IMR-90 (cell line): ENCODE data around the gene ZNF827. TPM values are rescaled to one million over a fixed set of nuclear protein-coding genes. Genes with fewer than 3 reads are reported as not detected.

Experiments
- ATAC-seq: fragments of 200-7000 bp; cut with Tn5 transposase; 2 replicates; pipeline ENCODE4 v1.9.1; 2020; ENCODE audit warnings: low read depth, mild to moderate bottlenecking, moderate library complexity
- BruUV-seq: library from RNA; stranded (reverse); fragments of 400-500 nt; replicated peaks from 2 replicates; lab custom pipeline; 2021; lab: Mats Ljungman, UMichigan
- CTCF ChIA-PET: fragments of 300-600 bp; formaldehyde crosslinking; extraction: SDS; loops from one replicate; lab custom pipeline; 2021; ENCODE audit warnings: antibody characterized with exemption; lab: Yijun Ruan, JAX
- POLR2A ChIA-PET: fragments of 300-600 bp; sonication (Branson Sonifier 250); formaldehyde crosslinking; loops from one replicate; lab custom pipeline; 2022; ENCODE audit warnings: antibody characterized with exemption; ENCODE audit not compliant: unreplicated experiment; lab: Charles Lee
- DNase-seq: peaks from one replicate; pipeline ENCODE4 v3.0.0; 2013
- H2AFZ ChIP-seq: replicated peaks from 2 replicates; pipeline ENCODE3; 2013; ENCODE audit warnings: low read length, mild to moderate bottlenecking; ENCODE audit not compliant: poor library complexity
- H2AK5ac ChIP-seq: 2 replicates; pipeline ENCODE4 v1.6.1; 2013; ENCODE audit warnings: low read depth, low read length, inconsistent platforms
- H2AK9ac ChIP-seq: replicated peaks from 2 replicates; pipeline ENCODE3; 2013; ENCODE audit warnings: mild to moderate bottlenecking, low read depth, low read length, moderate library complexity; ENCODE audit not compliant: poor library complexity
- H2BK120ac ChIP-seq: 2 replicates; pipeline ENCODE4 v1.6.1; 2013; ENCODE audit warnings: low read depth, low read length, inconsistent platforms
- H2BK15ac ChIP-seq: 3 replicates; pipeline ENCODE4 v1.6.1; 2013; ENCODE audit warnings: low read depth, low read length, inconsistent platforms
- H2BK20ac ChIP-seq: 2 replicates; pipeline ENCODE4 v1.6.1; 2013; ENCODE audit warnings: low read depth, mild to moderate bottlenecking, inconsistent platforms, low read length, moderate library complexity
- H2BK5ac ChIP-seq: 2 replicates; pipeline ENCODE4 v1.6.1; 2013; ENCODE audit warnings: mild to moderate bottlenecking, low read depth, low read length, inconsistent platforms; ENCODE audit not compliant: poor library complexity, severe bottlenecking
- H3K14ac ChIP-seq: replicated peaks from 2 replicates; pipeline ENCODE4 v1.6.1; 2013; ENCODE audit warnings: low read depth, low read length, inconsistent platforms
- H3K18ac ChIP-seq: 2 replicates; pipeline ENCODE4 v1.6.1; 2013; ENCODE audit warnings: low read depth, low read length, control low read depth
- H3K23ac ChIP-seq: 2 replicates; pipeline ENCODE4 v1.6.1; 2013; ENCODE audit warnings: low read depth, low read length, inconsistent platforms
- H3K27ac ChIP-seq: 2 replicates; pipeline ENCODE4 v1.5.1; 2013; ENCODE audit warnings: mild to moderate bottlenecking, control low read depth, low read length; ENCODE audit not compliant: insufficient read depth
- H3K27me3 ChIP-seq: 2 replicates; pipeline ENCODE4 v1.6.1; 2013; ENCODE audit warnings: low read length; ENCODE audit not compliant: control insufficient read depth, insufficient read depth
- H3K36me3 ChIP-seq: 2 replicates; pipeline ENCODE4 v1.6.1; 2013; ENCODE audit warnings: low read length, mixed read lengths; ENCODE audit not compliant: control insufficient read depth, insufficient read depth
- H3K4ac ChIP-seq: 2 replicates; pipeline ENCODE4 v1.6.1; 2013; ENCODE audit warnings: low read depth, low read length, inconsistent platforms
- H3K4me1 ChIP-seq: 2 replicates; pipeline ENCODE4 v1.6.1; 2013; ENCODE audit warnings: low read length, mixed read lengths; ENCODE audit not compliant: control insufficient read depth, insufficient read depth
- H3K4me2 ChIP-seq: 2 replicates; pipeline ENCODE4 v1.6.1; 2013; ENCODE audit warnings: low read depth, mild to moderate bottlenecking, control low read depth, low read length, moderate library complexity
- H3K4me3 ChIP-seq: 2 replicates; pipeline ENCODE4 v1.5.1; 2013; ENCODE audit warnings: low read depth, mild to moderate bottlenecking, control low read depth, low read length, moderate library complexity; ENCODE audit not compliant: insufficient read depth
- H3K56ac ChIP-seq: 2 replicates; pipeline ENCODE4 v1.6.1; 2013; ENCODE audit warnings: low read length, inconsistent platforms; ENCODE audit not compliant: insufficient read depth; ENCODE audit errors: extremely low read depth
- H3K79me1 ChIP-seq, 2 experiments: 2 replicates each; pipeline ENCODE4 v1.6.1; 2013; ENCODE audit warnings: low read length in 2 of 2, inconsistent platforms in 1 of 2, low read depth in 1 of 2
- H3K9ac ChIP-seq: 2 replicates; pipeline ENCODE4 v1.6.1; 2013; ENCODE audit warnings: low read depth, low read length, control low read depth
- H3K9me1 ChIP-seq: 2 replicates; pipeline ENCODE4 v1.6.1; 2013; ENCODE audit warnings: low read length, inconsistent platforms; ENCODE audit not compliant: insufficient read depth
- H3K9me3 ChIP-seq: 2 replicates; pipeline ENCODE4 v1.6.1; 2013; ENCODE audit warnings: low read length; ENCODE audit not compliant: control insufficient read depth, insufficient read depth
- H4K20me1 ChIP-seq: 2 replicates; pipeline ENCODE4 v1.6.1; 2013; ENCODE audit warnings: low read length, inconsistent platforms; ENCODE audit not compliant: insufficient read depth
- H4K5ac ChIP-seq: 2 replicates; pipeline ENCODE4 v1.6.1; 2013; ENCODE audit warnings: mild to moderate bottlenecking, low read depth, low read length, control low read depth
- H4K8ac ChIP-seq, 2 experiments: 2 replicates each; pipeline ENCODE4 v1.6.1; 2013; ENCODE audit warnings: low read depth in 2 of 2, low read length in 2 of 2, control low read depth in 1 of 2, inconsistent platforms in 1 of 2
- H4K91ac ChIP-seq: 2 replicates; pipeline ENCODE4 v1.6.1; 2013; ENCODE audit warnings: low read depth, low read length, inconsistent platforms; ENCODE audit not compliant: insufficient read depth
- CHD1 ChIP-seq: IDR thresholded peaks from 2 replicates; pipeline ENCODE4 v1.6.1; 2012; ENCODE audit warnings: low read depth, low read length, improper control_type of control experiment
- ELK1 ChIP-seq: fragments of 150-350 bp; IDR thresholded peaks from 2 replicates; pipeline ENCODE4 v1.6.1; 2016; ENCODE audit warnings: low read depth, mild to moderate bottlenecking, low read length, moderate library complexity, borderline replicate concordance
- MAZ ChIP-seq: IDR thresholded peaks from 2 replicates; pipeline ENCODE4 v1.6.1; 2012; ENCODE audit warnings: low read depth, mild to moderate bottlenecking, low read length, improper control_type of control experiment, moderate library complexity, borderline replicate concordance
- MXI1 ChIP-seq: IDR thresholded peaks from 2 replicates; pipeline ENCODE4 v1.6.1; 2012; ENCODE audit warnings: low read depth, mild to moderate bottlenecking, low read length, moderate library complexity, borderline replicate concordance
- NFE2L2 ChIP-seq: fragments of 150-350 bp; IDR thresholded peaks from 2 replicates; pipeline ENCODE4 v1.6.1; 2016; ENCODE audit warnings: low read depth, mild to moderate bottlenecking, low read length
- RAD21 ChIP-seq: IDR thresholded peaks from 2 replicates; pipeline ENCODE4 v1.6.1; 2012; ENCODE audit warnings: low read length, improper control_type of control experiment
- RCOR1 ChIP-seq: IDR thresholded peaks from 2 replicates; pipeline ENCODE4 v1.6.1; 2012; ENCODE audit warnings: mild to moderate bottlenecking, low read length, improper control_type of control experiment; ENCODE audit not compliant: insufficient replicate concordance
- SMC3 ChIP-seq: fragments of 150-350 bp; IDR thresholded peaks from 2 replicates; pipeline ENCODE4 v1.6.1; 2016; ENCODE audit warnings: low read depth, mild to moderate bottlenecking, antibody characterized with exemption, low read length, moderate library complexity
- WGBS, 2 experiments: methylation state at CpG; one replicate each; pipeline versions ENCODE4 v1.1.5 to v1.1.7; 2013; ENCODE audit warnings: missing lambda C conversion rate in 2 of 2; ENCODE audit not compliant: insufficient read length in 1 of 2; ENCODE audit errors: extremely low coverage in 2 of 2; 5-methylcytosine and 5-hydroxymethylcytosine counted together
- dilution Hi-C: fragments of 300-500 bp; cut with HindIII; formaldehyde crosslinking; loops from one replicate; pipeline ENCODE4 v1.14.3; 2018; ENCODE audit warnings: low sequenced_read_pairs; ENCODE audit not compliant: unreplicated experiment
- in situ Hi-C: fragments of 300-500 bp; cut with MboI; formaldehyde crosslinking; loops from 3 replicates; pipeline ENCODE4 v1.14.3; 2019; ENCODE audit warnings: low sequenced_read_pairs, inconsistent platforms, mixed read lengths
- intact Hi-C: fragments of 100-400 bp; cut with micrococcal nuclease; formaldehyde crosslinking; loops from 2 replicates; pipeline ENCODE4 v1.10.0; 2022
- polyA plus RNA-seq, 3 experiments: library from polyadenylated mRNA; depleted of rRNA; stranded (reverse); fragments of >200 nt; gene quantifications; 2 replicates each; pipeline ENCODE4 v1.2.3, GENCODE V29; 2012; ENCODE audit warnings: low replicate concordance in 1 of 3
- total RNA-seq: library from RNA; depleted of rRNA; stranded (reverse); fragments of >200 nt; gene quantifications from 2 replicates; pipeline ENCODE4 v1.2.3, GENCODE V29; 2012

Gene ZNF827
- total and polyA plus RNA-seq, 2 of the 4 experiments (the other 2 are of a cell fraction): 6.6 to 31.7 TPM

DNA sequence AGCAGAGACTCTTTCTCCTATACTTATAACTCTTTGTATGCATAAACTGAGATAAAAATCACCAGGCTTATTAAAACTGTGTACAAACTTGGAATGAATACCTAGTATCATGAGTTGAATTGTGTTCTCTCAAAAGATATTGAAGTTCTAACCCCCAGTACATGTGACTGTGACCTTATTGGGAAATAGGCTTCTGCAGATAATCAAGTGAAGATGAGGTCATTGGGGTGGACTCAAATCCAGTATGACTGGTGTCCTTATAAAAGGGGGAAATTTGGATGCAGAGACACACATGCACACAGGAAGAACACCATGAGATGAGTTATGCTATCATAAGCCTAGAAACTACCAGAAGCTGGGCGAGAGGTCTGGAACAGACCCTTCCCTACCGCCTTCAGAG lies 26.2 kb downstream of the ZNF827 start:
- in situ Hi-C loops (no loop called here), dilution Hi-C loops (no loop called here), intact Hi-C loops (no loop called here)
- no peaks in the 10 kb centered on the region for H3K36me3 ChIP-seq
- no peak overlapping the region for H4K8ac ChIP-seq
- no peak overlapping the region; the same call in 1 of the 2 replicates for H3K14ac ChIP-seq
- H3K9ac ChIP-seq: no peak overlapping the region
- ChIA-PET CTCF (no interaction called here), POLR2A (no interaction called here)
- no peak overlapping the region for H2BK5ac ChIP-seq
- ATAC-seq: no peak
- no peak overlapping the region for H4K5ac ChIP-seq
- no peak overlapping the region for H3K4me3 ChIP-seq
- H2BK120ac ChIP-seq: no peak overlapping the region
- no peak overlapping the region for H3K27ac ChIP-seq
- no peak overlapping the region for H3K4ac ChIP-seq
- WGBS, 2 experiments: no CpG with 5 or more reads among the region's 2 CpGs
- H3K27me3 ChIP-seq: no peaks in the 10 kb centered on the region
- H3K9me3 ChIP-seq: no peaks in the 10 kb centered on the region
- H4K91ac ChIP-seq: no peak overlapping the region
- H2AFZ ChIP-seq: no peak overlapping the region
- no peak overlapping the region for H3K56ac ChIP-seq
- no peak overlapping the region for H2BK20ac ChIP-seq
- no TSS peak for BruUV-seq
- no peak overlapping the region for H2AK9ac ChIP-seq
- no peak overlapping the region for H3K4me2 ChIP-seq
- no peak overlapping the region for H3K23ac ChIP-seq
- no peak overlapping the region for H2BK15ac ChIP-seq
- peaks cover 45 to 49% of the 10 kb centered on the region in 2 experiments for H3K79me1 ChIP-seq
- H4K20me1 ChIP-seq: peaks cover 10% of the 10 kb centered on the region; the same call in 1 of the 2 replicates
- DNase-seq: no peak
- H3K4me1 ChIP-seq: peaks cover 8% of the 10 kb centered on the region
- no peak overlapping the region for H2AK5ac ChIP-seq
- TF ChIP-seq NFE2L2 (no peak), MXI1 (no peak), RCOR1 (no peak), SMC3 (no peak), MAZ (no peak), CHD1 (no peak), ELK1 (no peak), RAD21 (no peak)
- H3K18ac ChIP-seq: no peak overlapping the region
- H3K9me1 ChIP-seq: peaks cover 7% of the 10 kb centered on the region; the same call in 1 of the 2 replicates
